SK-N-MC (cell line): ENCODE measurements around the gene CAPSL.

ENCODE experiments used
- EZH2 ChIP-seq: fragments of 200-600 bp; sonication (generic); IDR thresholded peaks from one replicate; pipeline ENCODE4 v1.6.1; 2017; ENCODE audit warnings: antibody characterized with exemption
- POLR2AphosphoS5 ChIP-seq: IDR thresholded peaks from 2 replicates; pipeline ENCODE4 v1.6.1; 2012; ENCODE audit warnings: mild to moderate bottlenecking, low read depth, low read length, borderline replicate concordance

GRCh38 chr5:35904443-35905132, 33.8 kb downstream of the CAPSL start:
- TF ChIP-seq POLR2AphosphoS5 (no peak), EZH2 (no peak)
